DMS79 (cell line): Measurements from ENCODE around the gene FOXA3.

ENCODE experiments used
- DNase-seq: peaks from one replicate; lab custom pipeline; 2025; lab: John Stamatoyannopoulos, UW

Gene FOXA3

GRCh38 chr19:45922281-45922680 lies 58.2 kb downstream of the FOXA3 start:
- no peak for DNase-seq
